ENCODE results near the gene BHLHE41. TPM values are rescaled to one million over a fixed set of nuclear protein-coding genes. Genes with fewer than 3 reads are reported as not detected.

The BHLHE41 gene
- total RNA-seq: under 0.01 and 0.72 TPM in 2 replicates

GRCh38 chr12:26124446-26125399, at the start of gene BHLHE41:
TSS of gene BHLHE41 (minus strand) at chr12:26125037. CDS start at chr12:26124779, 258 bp downstream.

Other genes with a start within 250 kb of the BHLHE41 start
- gene RASSF8, start 166.4 kb downstream of the BHLHE41 start, total RNA-seq: 15.6 and 17.4 TPM in 2 replicates
- gene SSPN, start 70.5 kb upstream of the BHLHE41 start, total RNA-seq: 1.5 and 3.4 TPM in 2 replicates

Measured in tracheal epithelial cell (primary cell).